Ovary (tissue), 3 donors: Measurements from ENCODE around the gene RAB12.

ENCODE experiments used
- CTCF ChIP-seq, 3 donors: fragments of 450-650 bp in 2 of 3; fragments of 200-600 bp in 1 of 3; IDR thresholded peaks; one replicate each; pipeline versions ENCODE4 v1.5.1 to v1.8.0; 2016 to 2022; ENCODE audit warnings: antibody characterized with exemption in 3 of 3, mild to moderate bottlenecking in 1 of 3
- POLR2A ChIP-seq: fragments of 450-650 bp; IDR thresholded peaks from one replicate; pipeline ENCODE4 v1.6.1; 2017; ENCODE audit warnings: antibody characterized with exemption, mild to moderate bottlenecking, moderate library complexity
- donor health status: DM: no; HTN: no; CAD: no.

GRCh38 chr18:8630546-8630945 lies 21.3 kb downstream of the RAB12 start:
- TF ChIP-seq CTCF (IDR thresholded peaks at IDR 0.05) (no peak), POLR2A (no peak)
